HCT116 (cell line): ENCODE results near the gene NEK1. TPM values are rescaled to one million over a fixed set of nuclear protein-coding genes. Genes with fewer than 3 reads are reported as not detected.

Experiments used
- ATAC-seq: fragments of 200-7000 bp; cut with Tn5 transposase; 2 replicates; pipeline ENCODE4 v1.9.1; 2020; ENCODE audit warnings: mild to moderate bottlenecking, moderate library complexity
- BruUV-seq: library from RNA; stranded (reverse); fragments of 400-500 nt; replicated peaks from 2 replicates; lab custom pipeline; 2021; lab: Mats Ljungman, UMichigan
- CTCF ChIA-PET: fragments of 300-600 bp; sonication (Branson Sonifier 250); formaldehyde crosslinking; loops from one replicate; lab custom pipeline; 2021; ENCODE audit warnings: antibody characterized with exemption; lab: Charles Lee
- POLR2A ChIA-PET: fragments of 300-600, 350-600 bp; sonication (Branson Sonifier 250); formaldehyde crosslinking; loops from one replicate; lab custom pipeline; 2021; ENCODE audit warnings: antibody characterized with exemption; lab: Charles Lee
- RAD21 ChIA-PET, 2 experiments: fragments of 300-600 bp; sonication (Branson Sonifier 250); formaldehyde crosslinking; loops; one replicate each; lab custom pipeline; 2023; ENCODE audit warnings: low total read pairs in 2 of 2; ENCODE audit not compliant: uncharacterized antibody in 2 of 2, unreplicated experiment in 2 of 2, low non-redundant PET in 1 of 2; lab: Charles Lee
- DNase-seq: peaks from one replicate; pipeline ENCODE4 v3.0.0-alpha.2; 2010; ENCODE audit warnings: low read depth, low spot score
- H2AFZ ChIP-seq: fragments of 200-600 bp; shearing (Covaris generic), sonication (generic); 2 replicates; pipeline ENCODE4 v1.6.1; 2017; ENCODE audit warnings: low read depth, mixed run types, mixed read lengths, antibody characterized with exemption, low read length; ENCODE audit not compliant: poor library complexity, severe bottlenecking
- H3K27ac ChIP-seq: 2 replicates; pipeline ENCODE4 v1.5.1; 2012; ENCODE audit warnings: low read depth, low read length
- H3K27me3 ChIP-seq: fragments of 200-600 bp; sonication (generic); 2 replicates; pipeline ENCODE4 v1.6.1; 2016; ENCODE audit warnings: mixed run types, low read length, mixed read lengths; ENCODE audit not compliant: insufficient read depth
- H3K36me3 ChIP-seq, 2 experiments: fragments of 200-500 bp in 1 of 2; fragments of 200-600 bp in 1 of 2; sonication (Bioruptor generic) in 1 of 2; sonication (generic) in 1 of 2; 2 replicates each; pipeline versions ENCODE4 v1.5.1 to v1.6.1; 2014 to 2016; ENCODE audit warnings: low read length in 2 of 2, inconsistent platforms in 1 of 2, mixed read lengths in 1 of 2, mixed run types in 1 of 2; ENCODE audit not compliant: insufficient read depth in 2 of 2, control insufficient read depth in 1 of 2
- H3K4me1 ChIP-seq, 2 experiments: fragments of 200-600 bp in 1 of 2; sonication (generic) in 1 of 2; 2 replicates each; pipeline versions ENCODE4 v1.5.1 to v1.6.1; 2012 to 2017; ENCODE audit warnings: low read length in 2 of 2, inconsistent platforms in 1 of 2, mild to moderate bottlenecking in 1 of 2, mixed read lengths in 1 of 2, mixed run types in 1 of 2, moderate library complexity in 1 of 2; ENCODE audit not compliant: insufficient read depth in 2 of 2, control insufficient read depth in 1 of 2
- H3K4me2 ChIP-seq: fragments of 200-600 bp; sonication (generic); 2 replicates; pipeline ENCODE4 v1.6.1; 2017; ENCODE audit warnings: mixed run types, low read length, mixed read lengths
- H3K4me3 ChIP-seq, 2 experiments: fragments of 200-600 bp in 1 of 2; sonication (generic) in 1 of 2; replicated peaks in 1 of 2; 2 replicates each; pipeline ENCODE4 v1.5.1; 2011 to 2016; ENCODE audit warnings: low read length in 2 of 2, control low read depth in 1 of 2, low read depth in 1 of 2, mild to moderate bottlenecking in 1 of 2, mixed read lengths in 1 of 2, mixed run types in 1 of 2
- H3K79me2 ChIP-seq: fragments of 200-600 bp; sonication (generic); 2 replicates; pipeline ENCODE4 v1.6.1; 2017; ENCODE audit warnings: mild to moderate bottlenecking, mixed run types, low read length, moderate library complexity, mixed read lengths; ENCODE audit not compliant: insufficient read depth
- H3K9ac ChIP-seq: fragments of 200-600 bp; sonication (generic); 2 replicates; pipeline ENCODE4 v1.6.1; 2016; ENCODE audit warnings: low read length, mixed read lengths
- H3K9me2 ChIP-seq: fragments of 200-600 bp; sonication (generic), shearing (Covaris generic); 2 replicates; pipeline ENCODE4 v1.6.1; 2017; ENCODE audit warnings: mixed run types, mild to moderate bottlenecking, moderate library complexity; ENCODE audit not compliant: insufficient read depth
- H3K9me3 ChIP-seq, 2 experiments: fragments of 200-500 bp in 1 of 2; fragments of 200-600 bp in 1 of 2; sonication (Bioruptor generic) in 1 of 2; sonication (generic) in 1 of 2; 2 replicates each; pipeline ENCODE4 v1.6.1; 2014 to 2017; ENCODE audit warnings: low read length in 2 of 2, mixed read lengths in 2 of 2, inconsistent platforms in 1 of 2, low read depth in 1 of 2, mild to moderate bottlenecking in 1 of 2, mixed run types in 1 of 2, moderate library complexity in 1 of 2; ENCODE audit not compliant: control insufficient read depth in 1 of 2, insufficient read depth in 1 of 2
- H4K20me1 ChIP-seq: fragments of 200-600 bp; sonication (generic), shearing (Covaris generic); 2 replicates; pipeline ENCODE4 v1.6.1; 2017; ENCODE audit warnings: mixed run types, mild to moderate bottlenecking, moderate library complexity; ENCODE audit not compliant: insufficient read depth
- CBX3 ChIP-seq: IDR thresholded peaks from 2 replicates; pipeline ENCODE4 v1.6.1; 2012; ENCODE audit warnings: low read depth
- CEBPB ChIP-seq: IDR thresholded peaks from 2 replicates; pipeline ENCODE4 v1.6.1; 2012; ENCODE audit warnings: low read depth
- CTCF ChIP-seq, 3 experiments: fragments of 200-600 bp in 1 of 3; sonication (generic) in 1 of 3; IDR thresholded peaks in 2 of 3; conservative IDR thresholded peaks in 1 of 3; 2 replicates each; pipeline ENCODE4 v1.5.1; 2012 to 2017; ENCODE audit warnings: low read depth in 2 of 3, low read length in 2 of 3, antibody characterized with exemption in 1 of 3, borderline replicate concordance in 1 of 3, control low read depth in 1 of 3, mild to moderate bottlenecking in 1 of 3, mixed read lengths in 1 of 3, mixed run types in 1 of 3, moderate library complexity in 1 of 3; ENCODE audit not compliant: insufficient read depth in 1 of 3
- EGR1 ChIP-seq: IDR thresholded peaks from 2 replicates; pipeline ENCODE4 v1.6.1; 2012; ENCODE audit warnings: low read depth
- EZH2 ChIP-seq: fragments of 200-600 bp; sonication (generic); IDR thresholded peaks from 2 replicates; pipeline ENCODE4 v1.6.1; 2017; ENCODE audit warnings: antibody characterized with exemption, mixed run types
- EZH2phosphoT487 ChIP-seq: fragments of 200-600 bp; IDR thresholded peaks from 2 replicates; pipeline ENCODE4 v1.6.1; 2018; ENCODE audit warnings: antibody characterized with exemption, borderline replicate concordance
- POLR2A ChIP-seq: IDR thresholded peaks from 2 replicates; pipeline ENCODE4 v1.7.0; 2011; ENCODE audit warnings: borderline replicate concordance; ENCODE audit not compliant: insufficient read depth, insufficient read length; ENCODE audit errors: extremely low read depth
- POLR2AphosphoS5 ChIP-seq: IDR thresholded peaks from 2 replicates; pipeline ENCODE4 v1.6.1; 2011; ENCODE audit warnings: mild to moderate bottlenecking, low read depth, low read length, moderate library complexity
- RAD21 ChIP-seq: IDR thresholded peaks from 2 replicates; pipeline ENCODE4 v1.6.1; 2012; ENCODE audit warnings: low read depth, mild to moderate bottlenecking
- REST ChIP-seq: IDR thresholded peaks from 2 replicates; pipeline ENCODE4 v1.6.1; 2012; ENCODE audit warnings: low read depth
- TCF7L2 ChIP-seq: IDR thresholded peaks from 2 replicates; pipeline ENCODE4 v1.7.0; 2011; ENCODE audit warnings: borderline replicate concordance, inconsistent platforms; ENCODE audit not compliant: insufficient read depth, insufficient read length; ENCODE audit errors: extremely low read depth
- YY1 ChIP-seq: IDR thresholded peaks from 2 replicates; pipeline ENCODE4 v1.6.1; 2011; ENCODE audit warnings: low read length, low read depth, moderate library complexity, mild to moderate bottlenecking; ENCODE audit not compliant: insufficient replicate concordance; ENCODE audit errors: extremely low read depth
- ZNF274 ChIP-seq: fragments of 200-500 bp; sonication (Bioruptor generic); IDR thresholded peaks from 2 replicates; pipeline ENCODE4 v1.6.1; 2014; ENCODE audit warnings: mild to moderate bottlenecking, low read depth, low read length, inconsistent platforms
- intact Hi-C: fragments of 100-400 bp; cut with micrococcal nuclease; formaldehyde crosslinking; loops from 2 replicates; pipeline ENCODE4 v1.10.0; 2022
- total RNA-seq: library from RNA; stranded (reverse); gene quantifications from one replicate; pipeline ENCODE4 v1.2.1, GENCODE V29; 2021; ENCODE audit not compliant: unreplicated experiment

The NEK1 gene
- total RNA-seq, 1 experiment from 2014 or later = 13.3 TPM

GRCh38 chr4:169583563-169583962, 28.8 kb downstream of the NEK1 start:
- Histone ChIP-seq H3K36me3 (no peaks in the 10 kb centered on the region), H3K4me3 (no peak overlapping the region), H4K20me1 (no peaks in the 10 kb centered on the region), H2AFZ (no peak overlapping the region), H3K9me3 (no peaks in the 10 kb centered on the region), H3K4me1 (no peaks in the 10 kb centered on the region), H3K27ac (no peak overlapping the region), H3K27me3 (no peaks in the 10 kb centered on the region), H3K4me2 (no peak overlapping the region), H3K79me2 (no peaks in the 10 kb centered on the region), H3K9me2 (no peaks in the 10 kb centered on the region), H3K9ac (no peak overlapping the region)
- CTCF ChIA-PET = no interaction called here
- no peak for TF ChIP-seq CBX3
- no peak for TF ChIP-seq EZH2
- TF ChIP-seq EZH2phosphoT487 = no peak
- no peak for TF ChIP-seq CTCF (IDR thresholded peaks at IDR 0.05 in 2 of 3, conservative IDR thresholded peaks at IDR 0.05 in 1 of 3; ENCODE audit: borderline replicate concordance in 1 of 3, insufficient read depth in 1 of 3, low read depth in 2 of 3, low read length in 2 of 3)
- TF ChIP-seq POLR2A = no peak
- TF ChIP-seq POLR2AphosphoS5 = no peak
- TF ChIP-seq TCF7L2 = no peak
- no peak for TF ChIP-seq ZNF274
- TF ChIP-seq YY1 = no peak
- TF ChIP-seq EGR1 = no peak
- TF ChIP-seq CEBPB = no peak
- no peak for TF ChIP-seq RAD21
- TF ChIP-seq REST = no peak
- POLR2A ChIA-PET = no interaction called here
- ATAC-seq (no peak), DNase-seq (no peak)
- RAD21 ChIA-PET = no interaction called here
- BruUV-seq = no TSS peak
- intact Hi-C loops = no loop called here
